K562 (cell line): ENCODE measurements around the gene PACC1.

Source experiments
- BHLHE40 ChIP-seq: IDR thresholded peaks from 2 replicates; pipeline ENCODE4 v1.6.1; 2011; ENCODE audit warnings: low read length, improper control_type of control experiment
- BMI1 ChIP-seq: fragments of 150-350 bp; IDR thresholded peaks from 2 replicates; pipeline ENCODE4 v1.6.1; 2014; ENCODE audit warnings: low read length
- COPS2 ChIP-seq: fragments of 450-650 bp; conservative IDR thresholded peaks from 2 replicates; pipeline ENCODE4 v1.6.1; 2016; ENCODE audit warnings: mild to moderate bottlenecking, moderate library complexity
- KDM5B ChIP-seq: fragments of 200-600 bp; sonication (generic); IDR thresholded peaks from 2 replicates; pipeline ENCODE4 v1.6.1; 2012; ENCODE audit warnings: low read depth, mild to moderate bottlenecking, moderate library complexity, low read length, control low read depth, inconsistent platforms; ENCODE audit not compliant: insufficient replicate concordance
- POLR2A ChIP-seq: fragments of 450-650 bp; conservative IDR thresholded peaks from 2 replicates; pipeline ENCODE4 v1.6.1; 2016
- SIX5 ChIP-seq, 2 experiments: IDR thresholded peaks; 2 replicates each; pipeline ENCODE4 v1.6.1; 2011; ENCODE audit warnings: low read length in 2 of 2, borderline replicate concordance in 1 of 2, low read depth in 1 of 2, mild to moderate bottlenecking in 1 of 2, moderate library complexity in 1 of 2; ENCODE audit not compliant: insufficient read depth in 1 of 2
- SMC3 ChIP-seq: conservative IDR thresholded peaks from 2 replicates; pipeline ENCODE4 v1.6.1; 2011; ENCODE audit warnings: low read depth, low read length, improper control_type of control experiment; ENCODE audit not compliant: insufficient read depth
- TCF7 ChIP-seq: sonication (generic); IDR thresholded peaks from 2 replicates; pipeline ENCODE4 v1.6.1; 2016; ENCODE audit warnings: antibody characterized with exemption, borderline replicate concordance
- ZNF830 ChIP-seq: fragments of 250-450 bp; sonication (Bioruptor Pico); IDR thresholded peaks from 2 replicates; pipeline ENCODE4 v1.5.0; 2021; ENCODE audit warnings: mild to moderate bottlenecking
- TF ChIP-seq, protein P1 (sequence below): fragments of 250-450 bp; sonication (Bioruptor Pico); IDR thresholded peaks from 2 replicates; pipeline ENCODE4 v1.4.0; 2020; ENCODE audit warnings: mild to moderate bottlenecking, moderate library complexity
- TF ChIP-seq, protein P2 (sequence below): fragments of 450-650 bp; IDR thresholded peaks from 2 replicates; pipeline ENCODE4 v1.6.1; 2016; ENCODE audit warnings: antibody characterized with exemption

DNA sequence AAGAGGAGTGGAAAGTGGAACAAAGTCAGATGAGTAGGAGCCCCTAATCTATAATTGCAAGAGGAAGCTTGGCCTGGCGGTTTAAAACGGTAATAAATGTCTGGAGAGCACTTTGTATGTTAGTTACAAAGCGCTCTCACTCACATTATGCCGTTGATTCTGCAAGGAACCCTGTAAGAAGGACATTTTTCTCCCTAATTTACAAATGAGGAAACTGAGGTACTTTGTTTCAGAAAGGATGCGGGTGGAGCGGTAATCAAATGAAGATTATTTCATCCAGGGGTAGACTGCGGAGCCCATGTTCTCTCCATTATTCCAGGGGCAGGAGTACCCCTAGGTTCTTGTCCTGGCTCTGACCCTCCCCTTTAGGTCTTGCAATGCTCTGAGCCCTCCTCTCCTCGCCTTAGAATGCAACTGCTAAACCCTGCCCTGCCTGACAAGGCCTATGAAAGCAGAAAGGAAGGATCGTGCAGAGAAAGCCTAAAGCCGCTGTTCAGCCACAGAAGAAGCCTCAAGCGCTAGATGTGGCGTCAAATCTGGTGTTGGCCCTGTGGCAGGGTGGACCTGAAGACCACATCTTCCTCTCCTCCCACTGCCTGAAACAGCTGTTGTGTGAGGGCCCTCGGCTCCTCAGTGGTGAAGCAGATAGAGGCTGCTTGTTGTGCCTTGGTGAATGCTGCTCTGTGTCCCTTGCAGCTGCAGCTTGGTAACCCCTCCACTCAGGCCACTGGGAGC lies 588 bp upstream of the PACC1 start:
- TF ChIP-seq BMI1 = no peak
- no peak for TF ChIP-seq ZNF830 (CRISPR knock-in tag)
- TF ChIP-seq SIX5 (IDR thresholded peaks at IDR 0.05; ENCODE audit: borderline replicate concordance in 1 of 2, insufficient read depth in 1 of 2, low read depth in 1 of 2, low read length in 2 of 2) = no peak
- TF ChIP-seq, protein P1, sequence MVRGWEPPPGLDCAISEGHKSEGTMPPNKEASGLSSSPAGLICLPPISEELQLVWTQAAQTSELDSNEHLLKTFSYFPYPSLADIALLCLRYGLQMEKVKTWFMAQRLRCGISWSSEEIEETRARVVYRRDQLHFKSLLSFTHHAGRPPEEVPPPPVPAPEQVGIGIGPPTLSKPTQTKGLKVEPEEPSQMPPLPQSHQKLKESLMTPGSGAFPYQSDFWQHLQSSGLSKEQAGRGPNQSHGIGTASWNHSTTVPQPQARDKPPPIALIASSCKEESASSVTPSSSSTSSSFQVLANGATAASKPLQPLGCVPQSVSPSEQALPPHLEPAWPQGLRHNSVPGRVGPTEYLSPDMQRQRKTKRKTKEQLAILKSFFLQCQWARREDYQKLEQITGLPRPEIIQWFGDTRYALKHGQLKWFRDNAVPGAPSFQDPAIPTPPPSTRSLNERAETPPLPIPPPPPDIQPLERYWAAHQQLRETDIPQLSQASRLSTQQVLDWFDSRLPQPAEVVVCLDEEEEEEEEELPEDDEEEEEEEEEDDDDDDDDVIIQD (CRISPR knock-in tag) = no peak
- TF ChIP-seq, protein P2, sequence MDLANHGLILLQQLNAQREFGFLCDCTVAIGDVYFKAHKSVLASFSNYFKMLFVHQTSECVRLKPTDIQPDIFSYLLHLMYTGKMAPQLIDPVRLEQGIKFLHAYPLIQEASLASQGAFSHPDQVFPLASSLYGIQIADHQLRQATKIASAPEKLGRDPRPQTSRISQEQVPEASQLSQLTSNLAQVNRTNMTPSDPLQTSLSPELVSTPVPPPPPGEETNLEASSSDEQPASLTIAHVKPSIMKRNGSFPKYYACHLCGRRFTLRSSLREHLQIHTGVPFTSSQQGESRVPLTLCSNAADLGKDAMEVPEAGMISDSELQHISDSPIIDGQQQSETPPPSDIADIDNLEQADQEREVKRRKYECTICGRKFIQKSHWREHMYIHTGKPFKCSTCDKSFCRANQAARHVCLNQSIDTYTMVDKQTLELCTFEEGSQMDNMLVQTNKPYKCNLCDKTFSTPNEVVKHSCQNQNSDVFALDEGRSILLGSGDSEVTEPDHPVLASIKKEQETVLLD = no peak
- TF ChIP-seq POLR2A = no peak
- no peak for TF ChIP-seq COPS2
- no peak for TF ChIP-seq BHLHE40
- TF ChIP-seq TCF7 = no peak
- TF ChIP-seq SMC3 = no peak
- TF ChIP-seq KDM5B = no peak
